HG03159 (cell line): Measurements from ENCODE around the gene IL17C.
"Not testable (repeated sequence)": the region's sequence is repeated elsewhere in the genome, so short reads cannot be mapped to it uniquely, and the experiment has no call there.

ENCODE experiments used
- ATAC-seq: cut with Tn5 transposase; IDR thresholded peaks from one replicate; pipeline ENCODE4 v1.9.1; 2021; ENCODE audit warnings: mild to moderate bottlenecking, moderate library complexity; ENCODE audit not compliant: unreplicated experiment

The IL17C gene

DNA sequence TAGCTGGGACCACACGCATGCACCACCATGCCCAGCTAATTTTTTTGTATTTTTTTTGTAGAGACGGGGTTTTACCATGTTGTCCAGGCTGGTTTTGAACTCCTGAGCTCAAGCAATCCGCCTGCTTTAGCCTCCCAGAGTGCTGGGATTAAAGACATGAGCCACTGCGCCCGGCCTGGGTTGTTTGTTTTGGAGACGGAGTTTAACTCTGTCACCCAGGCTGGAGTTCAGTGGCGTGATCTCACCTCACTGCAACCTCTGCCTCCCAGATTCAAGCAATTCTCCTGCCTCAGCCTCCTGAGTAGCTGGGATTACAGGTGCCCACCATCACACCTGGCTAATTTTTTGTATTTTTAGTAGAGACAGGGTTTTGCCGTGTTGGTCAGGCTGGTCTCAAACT is 28.9 kb upstream of the IL17C start:
- ATAC-seq, result not testable (repeated sequence)

DNA sequence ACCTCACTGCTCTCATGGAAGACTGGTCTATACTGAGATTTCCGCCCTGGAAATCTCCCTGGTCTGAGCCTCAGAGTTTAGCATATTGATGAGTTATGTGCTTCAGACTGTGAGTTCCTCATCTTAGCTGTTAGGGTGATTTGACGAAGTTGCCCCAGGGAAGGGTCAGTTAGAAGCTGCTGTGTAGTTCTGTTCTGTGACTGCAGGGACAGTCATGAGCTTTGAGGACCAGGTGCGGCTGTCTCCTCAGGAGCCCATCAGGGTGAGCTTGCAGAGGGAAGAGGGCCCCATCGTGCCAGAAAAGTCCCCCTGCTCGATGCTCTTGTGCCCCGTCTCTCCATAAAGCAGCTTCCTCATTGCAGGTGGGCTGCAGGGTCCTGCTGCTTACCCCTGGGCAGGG is 28.3 kb upstream of the IL17C start:
- no peak for ATAC-seq

DNA sequence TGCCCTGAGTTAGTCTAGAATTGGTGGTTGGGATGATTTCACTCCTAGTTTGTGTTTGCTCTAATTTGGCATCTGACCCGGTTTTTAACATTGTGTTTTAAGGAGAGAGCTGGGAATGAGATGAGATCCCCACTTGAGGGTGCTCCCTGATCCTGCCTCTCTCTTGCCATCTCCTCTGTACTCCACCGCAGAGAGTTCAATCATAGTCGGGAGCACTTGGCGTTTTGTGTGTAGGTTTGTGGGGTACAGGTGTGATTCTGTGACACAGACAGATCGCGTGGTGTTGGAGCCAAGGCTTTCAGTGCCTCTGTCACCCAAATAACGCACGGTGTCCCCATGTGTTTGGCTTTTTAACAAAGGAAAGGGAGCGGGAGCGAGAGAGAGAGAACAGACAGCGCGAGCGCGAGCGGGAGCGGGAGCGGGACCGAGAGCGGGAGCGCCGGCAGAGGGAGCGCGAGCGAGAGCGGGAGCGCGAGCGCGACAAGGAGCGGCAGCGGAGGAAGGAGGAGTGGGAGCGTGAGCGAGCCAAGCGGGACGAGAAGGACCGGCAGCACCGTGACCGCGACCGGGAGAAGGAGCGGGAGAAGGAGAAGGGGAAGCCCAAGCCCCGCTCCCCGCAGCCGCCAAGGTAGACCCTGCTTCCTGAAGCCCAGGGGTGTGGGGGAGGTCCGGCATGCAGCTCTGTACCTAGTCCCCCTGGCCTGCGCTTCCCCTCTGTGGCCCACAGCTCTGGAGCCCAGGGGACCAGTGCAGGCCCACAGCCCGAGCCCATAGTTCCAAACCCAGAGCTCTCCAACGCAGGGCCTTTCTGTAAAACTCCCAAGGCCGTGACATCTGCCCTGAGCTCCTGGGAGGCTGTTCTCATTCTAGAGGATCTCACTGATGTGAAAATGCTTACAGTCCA is 27.2 kb upstream of the IL17C start:
- no peak for ATAC-seq

DNA sequence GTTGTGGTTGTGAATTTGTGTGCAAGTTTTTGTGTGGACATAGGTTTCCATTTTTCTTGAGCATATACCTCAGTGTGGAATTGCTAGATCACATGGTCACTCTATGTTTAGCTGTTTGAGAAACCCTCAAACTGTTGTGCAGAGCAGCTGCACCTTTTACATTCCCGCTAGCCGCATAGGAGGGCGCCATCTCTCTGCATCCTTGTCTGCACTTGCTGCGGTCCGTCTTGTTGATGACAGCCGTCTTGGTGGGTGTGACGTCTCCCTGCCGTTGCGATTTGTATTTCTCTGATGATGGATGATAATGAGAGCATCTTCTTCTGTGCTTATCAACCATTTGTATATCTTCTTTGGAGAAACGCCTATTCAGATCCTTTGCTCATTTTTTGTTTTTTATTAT is 25.1 kb upstream of the IL17C start:
- ATAC-seq, result no peak

DNA sequence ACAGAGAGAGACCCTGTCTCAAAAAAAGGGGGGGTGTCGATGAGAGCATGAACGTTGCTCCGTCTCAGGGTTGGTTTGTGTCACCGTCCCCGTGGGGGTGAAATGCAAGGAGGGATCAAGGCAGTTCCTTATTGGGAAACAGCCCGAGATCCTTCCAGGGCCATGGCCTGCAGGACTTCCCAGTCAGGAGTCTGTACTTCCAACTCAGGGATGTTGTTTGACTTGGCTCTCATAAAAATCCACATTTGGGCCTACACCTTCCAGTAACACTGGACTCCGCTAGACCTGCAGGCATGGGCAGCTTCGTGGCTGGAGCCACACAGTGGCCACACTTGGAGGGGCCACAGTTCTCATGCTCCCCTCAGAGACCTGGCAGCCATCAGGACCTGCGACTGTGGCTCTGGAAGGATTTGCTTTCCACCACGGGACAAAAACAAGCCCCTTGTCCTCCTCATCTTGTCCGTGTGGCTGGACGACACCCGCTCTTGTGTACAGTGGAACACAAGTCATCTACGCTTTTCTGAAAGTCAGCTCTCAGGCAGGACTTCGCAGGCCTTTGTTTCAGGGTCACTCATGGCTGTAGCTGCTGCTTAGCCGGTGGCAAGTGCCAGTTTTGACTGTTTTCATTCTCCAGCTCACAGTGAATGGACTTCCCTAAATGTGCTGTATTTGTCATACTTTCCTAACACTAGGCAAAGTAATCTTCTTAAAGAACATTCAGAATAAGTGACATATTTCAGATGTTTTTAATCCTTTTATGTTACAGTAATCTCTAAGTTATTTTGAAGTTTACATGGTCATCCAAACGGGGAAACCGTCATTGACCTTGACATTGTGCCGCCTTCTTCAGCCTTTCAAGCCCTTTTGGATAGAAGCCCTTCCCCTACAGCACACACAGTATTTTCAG is 24.2 kb upstream of the IL17C start:
- no peak for ATAC-seq

DNA sequence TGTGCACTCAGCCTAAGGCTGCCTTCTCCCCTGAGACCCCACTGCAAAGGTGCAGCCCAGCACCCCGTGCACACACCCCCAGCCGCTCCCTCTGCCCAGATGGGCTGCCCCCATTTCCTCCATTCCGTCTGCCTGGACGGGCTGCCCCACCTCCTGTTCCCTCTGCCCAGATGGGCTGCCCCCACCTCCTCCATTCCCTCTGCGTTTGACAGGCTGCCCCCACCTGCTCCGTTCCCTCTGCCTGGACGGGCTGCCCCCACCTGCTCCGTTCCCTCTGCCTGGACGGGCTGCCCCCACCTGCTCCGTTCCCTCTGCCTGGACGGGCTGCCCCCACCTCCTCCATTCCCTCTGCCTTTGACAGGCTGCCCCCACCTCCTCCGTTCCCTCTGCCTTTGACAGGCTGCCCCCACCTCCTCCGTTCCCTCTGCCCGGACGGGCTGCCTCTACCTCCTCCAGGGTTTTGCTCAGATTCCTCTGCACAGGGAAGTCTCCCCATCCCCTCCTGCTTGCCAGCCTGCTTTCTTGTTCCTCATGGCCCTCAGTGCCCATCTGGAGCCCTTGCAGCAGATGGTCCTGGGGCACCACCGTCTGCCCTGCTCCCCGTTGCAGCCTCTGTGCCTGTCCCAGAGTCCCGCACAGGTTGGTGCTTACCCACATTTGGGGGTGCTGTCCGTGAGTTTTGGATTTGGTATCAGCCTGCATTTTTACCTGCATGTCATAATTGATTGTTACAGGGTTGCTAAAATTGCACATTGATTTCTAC is 23.4 kb upstream of the IL17C start:
- no peak for ATAC-seq

DNA sequence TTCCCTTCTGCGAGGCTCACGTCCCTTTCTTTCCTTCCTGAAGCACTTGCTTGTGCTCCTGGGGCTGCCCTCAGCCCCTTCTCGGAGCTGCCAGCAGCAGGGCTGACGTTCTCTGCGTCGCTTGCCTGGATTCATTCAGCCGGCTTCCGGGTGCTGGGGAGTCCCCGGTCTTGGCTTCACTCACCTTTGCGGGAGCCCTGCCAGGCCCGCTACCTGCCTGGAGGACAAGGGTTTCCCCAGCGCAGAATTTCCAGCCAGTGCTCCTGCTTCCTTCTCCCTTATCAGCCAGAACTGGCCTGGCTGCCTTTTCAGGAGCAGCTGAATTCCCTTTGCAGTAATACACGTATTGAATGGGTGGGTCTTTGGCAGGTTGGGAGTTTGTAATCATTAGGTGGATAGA is 22.1 kb upstream of the IL17C start:
- no peak for ATAC-seq

DNA sequence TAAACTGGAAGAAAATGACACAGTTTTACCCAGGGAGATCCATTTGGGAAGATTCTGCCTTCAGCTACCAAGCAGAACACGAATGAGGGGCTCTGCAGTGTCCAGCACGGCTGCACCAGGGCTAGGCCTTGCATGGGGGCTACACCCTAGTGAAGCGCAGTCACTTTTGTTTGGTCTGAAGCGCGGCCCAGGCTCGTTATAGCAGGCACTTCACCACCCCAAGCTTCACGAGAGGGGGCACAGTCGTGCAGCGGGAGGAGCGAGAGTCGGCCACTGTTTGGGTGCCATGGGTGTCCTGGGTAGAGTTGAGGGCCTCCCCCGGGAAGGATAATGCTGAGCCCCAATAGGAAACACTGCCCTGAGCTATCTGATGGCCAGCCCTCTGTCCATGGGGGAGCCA is 21.6 kb upstream of the IL17C start:
- no peak for ATAC-seq

DNA sequence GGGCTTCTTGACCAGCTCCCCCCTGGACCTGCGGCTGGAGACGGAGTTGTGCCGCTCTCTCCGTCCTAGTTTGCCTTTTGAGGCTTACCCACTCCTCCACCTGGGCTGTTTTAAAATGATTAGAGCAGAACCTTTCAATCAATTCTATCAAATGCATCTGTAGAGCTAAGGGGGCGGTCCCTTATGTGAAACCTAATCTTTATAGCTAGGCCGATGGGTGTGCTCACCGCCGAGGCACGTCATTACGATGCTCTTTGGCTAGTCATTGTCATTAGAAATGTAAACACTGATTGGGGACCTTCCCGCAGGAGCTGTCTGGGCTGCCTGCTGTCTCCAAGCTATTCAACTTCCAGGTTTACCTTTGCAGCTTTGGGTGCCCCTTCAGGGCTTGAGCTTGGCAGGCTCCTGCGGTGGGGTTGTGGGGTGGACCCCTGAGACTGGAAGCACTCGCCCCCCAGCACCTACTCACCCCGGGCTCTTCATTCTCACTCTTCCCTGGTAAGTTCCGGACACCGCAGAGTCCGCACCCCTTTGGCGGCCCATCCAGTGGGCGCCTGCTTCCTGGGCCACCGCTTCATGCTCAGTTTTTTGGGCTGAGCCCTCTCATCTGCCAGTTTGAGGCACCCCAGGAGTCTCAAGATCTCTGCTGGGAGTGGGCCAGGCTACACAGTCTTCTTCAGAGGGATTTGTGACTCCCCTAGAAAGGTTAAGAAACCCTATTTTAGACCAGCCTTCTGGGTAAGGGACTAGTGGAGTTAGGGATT is 20.9 kb upstream of the IL17C start:
- ATAC-seq, result no peak

DNA sequence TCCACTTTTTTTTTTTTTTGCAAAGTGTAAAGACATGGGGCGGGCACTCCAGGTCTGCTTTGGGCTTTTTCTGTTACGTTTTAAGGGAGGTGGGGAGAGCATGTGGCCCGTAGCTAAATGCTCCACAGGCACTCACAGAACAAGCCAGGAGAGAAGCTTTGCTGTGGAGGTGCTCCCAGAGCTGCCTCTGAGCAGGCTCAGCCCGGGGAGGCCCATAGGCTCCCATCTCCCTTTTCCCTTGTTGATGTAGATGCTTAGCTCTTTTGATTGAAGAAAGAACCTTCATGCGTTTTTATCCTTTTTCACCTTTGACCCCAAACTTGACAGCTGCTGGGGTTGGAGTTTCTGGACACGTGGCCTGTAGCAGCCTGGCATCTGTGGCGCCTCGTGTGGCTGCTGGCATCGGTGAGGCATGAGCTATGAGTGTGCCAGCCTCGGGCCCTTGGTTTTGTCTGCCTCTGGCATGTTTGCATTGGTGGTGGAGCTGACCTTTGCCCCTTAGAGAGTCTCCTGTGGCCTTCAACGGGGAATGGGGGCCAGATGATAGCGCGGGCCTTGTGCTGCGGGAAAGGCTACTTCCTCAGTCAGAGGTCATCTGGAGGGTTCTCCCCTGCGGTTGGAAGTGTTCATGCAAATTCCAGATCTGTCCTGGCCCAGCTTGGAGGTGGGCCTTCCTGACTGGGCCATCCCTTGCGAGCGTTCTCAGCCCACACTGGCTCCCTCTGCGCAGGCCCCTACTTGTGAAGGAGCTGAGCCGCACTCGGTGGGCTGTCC is 20.0 kb upstream of the IL17C start:
- no peak for ATAC-seq

DNA sequence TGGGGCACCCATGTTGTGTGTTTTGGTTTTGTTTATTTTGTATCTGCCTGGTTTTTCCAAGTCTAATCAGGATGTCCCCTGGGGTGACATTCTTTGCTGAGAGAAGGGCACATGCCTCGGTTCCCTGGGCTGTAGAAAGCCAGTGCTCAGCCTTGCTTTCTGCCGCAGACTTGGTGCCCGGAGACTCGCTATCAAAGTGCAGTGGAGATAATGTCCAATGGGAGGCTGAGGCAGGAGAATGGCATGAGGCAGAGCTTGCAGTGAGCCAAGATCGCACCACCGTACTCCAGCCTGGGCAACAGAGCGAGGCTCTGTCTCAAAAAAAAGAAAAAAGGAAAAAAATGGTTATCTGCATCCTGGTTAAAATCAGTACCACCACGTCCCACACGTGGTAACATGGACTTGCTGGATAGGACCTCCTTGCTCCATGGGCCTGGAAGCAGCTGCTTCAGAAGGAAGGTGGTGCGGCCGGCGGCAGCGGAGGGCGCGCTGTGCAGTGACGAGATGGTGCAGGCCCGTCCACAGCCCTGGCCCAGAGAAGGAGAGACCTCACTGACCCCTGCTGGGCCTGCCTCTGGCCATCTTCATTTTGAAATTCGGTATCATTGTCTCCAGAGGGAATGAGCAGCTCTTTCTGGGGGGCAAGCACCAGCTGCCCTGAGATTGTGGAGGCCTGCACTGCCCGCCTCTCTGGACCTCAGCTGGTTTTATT is 19.3 kb upstream of the IL17C start:
- no peak for ATAC-seq

DNA sequence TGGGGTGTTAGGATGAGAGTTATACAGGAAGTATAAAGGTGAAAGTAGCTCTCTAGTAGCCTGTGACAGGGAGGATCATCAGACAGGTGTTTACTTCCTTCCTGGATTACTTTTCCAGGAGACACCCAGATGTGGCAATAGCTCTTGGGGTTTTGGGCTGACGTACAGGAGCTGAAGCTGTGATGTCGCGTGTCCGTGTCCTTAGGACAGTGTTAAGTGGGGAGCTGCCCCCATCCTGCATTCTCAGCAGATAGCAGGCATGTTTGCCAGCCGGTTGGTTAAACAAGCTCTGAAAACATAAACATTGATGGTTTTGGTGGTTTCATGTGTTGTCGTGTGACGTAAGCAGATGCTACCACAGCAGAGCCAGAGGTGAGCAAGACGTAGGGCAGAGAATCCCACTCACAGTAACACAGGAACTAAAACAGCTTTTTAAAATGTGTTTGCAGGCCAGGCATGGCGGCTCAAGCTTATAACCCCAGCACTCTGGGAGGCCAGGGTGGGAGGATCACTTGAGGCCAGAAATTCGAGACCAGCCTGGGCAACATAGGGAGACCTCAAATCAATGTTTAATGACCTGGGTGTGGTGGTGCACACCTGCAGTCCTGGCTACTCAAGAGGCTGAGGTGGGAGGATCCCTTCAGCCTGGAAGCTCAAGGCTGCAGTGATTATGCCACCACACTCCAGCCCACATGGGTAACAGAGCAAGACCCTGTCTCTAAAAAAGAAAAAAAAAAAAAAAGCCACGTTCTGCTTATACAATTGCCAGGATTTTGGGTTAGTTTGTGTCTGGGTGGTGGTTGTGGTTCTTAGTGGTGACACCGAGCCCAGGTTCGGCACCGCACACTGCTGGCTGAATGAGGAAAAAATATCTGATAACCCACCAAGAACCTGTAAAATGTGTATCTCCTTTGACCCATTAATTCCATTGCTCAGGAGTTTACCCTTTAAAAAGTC is 18.2 kb upstream of the IL17C start:
- ATAC-seq, result no peak

DNA sequence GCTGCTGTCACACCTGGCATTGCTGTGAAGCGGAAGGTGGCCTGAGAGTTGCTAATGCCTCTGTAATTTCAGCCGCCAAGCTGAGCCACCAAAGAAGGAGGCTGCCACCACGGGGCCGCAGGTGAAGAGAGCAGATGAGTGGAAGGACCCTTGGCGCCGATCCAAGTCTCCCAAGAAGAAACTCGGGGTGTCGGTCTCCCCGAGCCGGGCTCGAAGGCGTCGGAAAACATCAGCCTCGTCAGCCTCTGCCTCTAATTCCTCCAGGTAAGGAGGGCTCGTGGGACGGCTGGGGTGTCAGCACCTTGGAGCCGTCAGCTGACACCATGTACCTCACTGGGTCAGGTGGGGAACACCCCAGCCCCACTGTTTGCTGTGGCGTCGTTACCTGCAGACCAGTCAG is 16.2 kb upstream of the IL17C start:
- no peak for ATAC-seq

DNA sequence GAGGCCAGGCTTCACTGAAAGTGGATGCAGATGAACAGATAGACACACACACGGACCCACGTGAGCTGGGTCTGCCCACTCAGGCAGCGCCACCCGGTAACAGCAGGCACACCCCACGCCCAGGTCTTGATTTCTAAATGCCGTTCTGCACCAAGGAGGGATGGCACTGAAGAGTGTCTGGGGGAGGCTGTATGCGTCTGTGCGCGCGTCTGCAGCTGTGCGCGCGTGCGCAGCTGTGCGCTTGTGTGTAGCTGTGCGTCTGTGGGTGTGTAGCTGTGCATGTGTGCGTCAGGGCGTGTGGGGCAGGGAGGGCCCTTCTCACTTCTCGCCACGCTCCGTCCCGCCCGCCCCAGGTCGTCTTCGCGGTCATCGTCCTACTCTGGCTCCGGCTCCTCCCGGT is 15.5 kb upstream of the IL17C start:
- ATAC-seq, result no peak

DNA sequence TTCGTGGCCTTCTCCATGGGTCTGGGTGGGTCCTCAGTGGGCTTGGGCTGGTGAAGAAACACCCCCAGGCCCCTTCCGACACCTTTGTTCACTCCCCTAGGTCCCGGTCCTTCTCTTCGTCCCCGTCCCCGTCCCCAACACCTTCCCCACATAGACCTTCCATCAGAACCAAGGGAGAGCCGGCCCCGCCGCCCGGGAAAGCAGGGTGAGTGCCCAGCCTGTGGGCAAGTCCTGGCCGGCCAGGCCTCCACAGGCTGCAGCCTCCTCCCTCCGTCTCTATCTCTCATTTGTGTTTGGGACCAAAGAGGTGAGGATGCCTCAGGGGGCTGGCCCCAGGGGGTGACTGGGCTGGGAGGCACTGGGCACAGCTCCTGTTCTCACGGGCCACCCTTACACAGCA is 14.5 kb upstream of the IL17C start:
- ATAC-seq, result no peak

DNA sequence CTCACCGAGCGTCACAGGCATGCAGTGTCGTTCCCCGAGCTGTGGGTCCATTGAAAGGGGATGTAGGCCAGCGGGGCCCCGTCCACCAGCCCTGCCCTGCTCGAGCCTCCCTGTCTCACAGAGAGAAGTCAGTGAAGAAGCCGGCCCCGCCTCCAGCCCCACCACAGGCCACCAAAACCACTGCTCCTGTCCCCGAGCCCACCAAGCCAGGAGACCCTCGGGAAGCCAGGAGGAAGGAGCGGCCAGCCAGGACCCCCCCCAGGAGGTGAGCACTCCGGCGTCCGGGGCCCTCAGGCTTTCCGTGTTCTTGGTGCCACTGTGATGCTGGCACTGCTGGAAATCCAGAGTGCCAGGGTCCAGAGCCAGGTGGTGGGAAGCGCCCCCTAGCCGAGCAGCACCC is 13.9 kb upstream of the IL17C start:
- no peak for ATAC-seq

DNA sequence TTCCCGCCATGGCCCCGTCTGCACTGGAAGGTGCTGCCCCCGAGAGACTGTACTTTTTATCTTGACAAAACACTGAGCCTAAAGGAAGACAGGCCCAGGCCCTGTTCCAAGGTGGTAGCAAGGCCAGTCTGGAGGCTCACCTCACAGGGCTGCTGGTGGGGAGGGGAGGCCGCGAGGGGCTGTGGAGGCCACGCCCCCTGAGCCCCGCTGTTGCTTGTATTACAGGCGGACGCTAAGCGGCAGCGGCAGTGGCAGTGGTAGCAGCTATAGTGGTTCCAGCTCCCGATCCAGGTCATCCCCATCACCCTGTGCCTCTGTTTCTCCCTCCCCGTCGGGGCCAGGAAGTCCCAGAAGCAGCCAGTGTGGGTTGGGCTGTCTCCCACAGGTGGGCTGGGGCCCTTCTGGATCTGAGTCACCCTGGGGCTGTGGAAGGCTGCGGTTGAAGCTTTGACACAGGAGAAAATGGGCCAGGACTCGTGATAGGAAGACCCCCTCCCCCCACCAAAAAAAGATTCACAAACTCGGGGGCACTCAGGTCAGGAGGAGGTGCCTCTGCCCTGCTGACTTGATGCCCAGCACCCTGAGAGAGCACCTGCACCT is 13.3 kb upstream of the IL17C start:
- ATAC-seq, result no peak

DNA sequence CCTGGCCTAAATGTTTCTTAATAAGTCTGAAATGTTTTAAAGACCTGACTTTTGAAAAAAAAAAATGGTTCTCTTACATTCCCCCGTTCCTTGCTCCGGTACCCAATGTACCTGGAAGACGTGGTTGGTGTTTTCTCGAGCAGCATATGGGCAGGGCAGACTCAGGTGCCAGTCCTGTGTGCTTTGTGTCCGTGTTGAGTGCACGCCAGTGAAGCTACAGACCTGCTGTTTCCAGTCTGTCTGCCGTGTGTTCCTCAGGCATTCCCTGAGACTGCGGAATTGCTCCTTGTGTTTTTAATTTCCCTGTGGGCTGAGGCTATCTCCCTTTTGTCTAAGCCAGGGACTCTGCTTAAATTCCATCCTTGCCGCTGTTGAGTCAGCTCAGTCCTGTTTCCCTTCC is 11.7 kb upstream of the IL17C start:
- no peak for ATAC-seq
